Raji (cell line): Measurements from ENCODE around the gene CFAP157.

Experiments
- POLR2A ChIP-seq: IDR thresholded peaks from 2 replicates; pipeline ENCODE4 v1.6.1; 2011; ENCODE audit warnings: low read depth, low read length, control low read depth; ENCODE audit not compliant: insufficient read depth

CFAP157 gene

GRCh38 chr9:127753622-127754021 is 46.8 kb downstream of the CFAP157 start:
- TF ChIP-seq POLR2A, result no peak

GRCh38 chr9:127754099-127755060 is 47.6 kb downstream of the CFAP157 start:
- no peak for TF ChIP-seq POLR2A

DNA sequence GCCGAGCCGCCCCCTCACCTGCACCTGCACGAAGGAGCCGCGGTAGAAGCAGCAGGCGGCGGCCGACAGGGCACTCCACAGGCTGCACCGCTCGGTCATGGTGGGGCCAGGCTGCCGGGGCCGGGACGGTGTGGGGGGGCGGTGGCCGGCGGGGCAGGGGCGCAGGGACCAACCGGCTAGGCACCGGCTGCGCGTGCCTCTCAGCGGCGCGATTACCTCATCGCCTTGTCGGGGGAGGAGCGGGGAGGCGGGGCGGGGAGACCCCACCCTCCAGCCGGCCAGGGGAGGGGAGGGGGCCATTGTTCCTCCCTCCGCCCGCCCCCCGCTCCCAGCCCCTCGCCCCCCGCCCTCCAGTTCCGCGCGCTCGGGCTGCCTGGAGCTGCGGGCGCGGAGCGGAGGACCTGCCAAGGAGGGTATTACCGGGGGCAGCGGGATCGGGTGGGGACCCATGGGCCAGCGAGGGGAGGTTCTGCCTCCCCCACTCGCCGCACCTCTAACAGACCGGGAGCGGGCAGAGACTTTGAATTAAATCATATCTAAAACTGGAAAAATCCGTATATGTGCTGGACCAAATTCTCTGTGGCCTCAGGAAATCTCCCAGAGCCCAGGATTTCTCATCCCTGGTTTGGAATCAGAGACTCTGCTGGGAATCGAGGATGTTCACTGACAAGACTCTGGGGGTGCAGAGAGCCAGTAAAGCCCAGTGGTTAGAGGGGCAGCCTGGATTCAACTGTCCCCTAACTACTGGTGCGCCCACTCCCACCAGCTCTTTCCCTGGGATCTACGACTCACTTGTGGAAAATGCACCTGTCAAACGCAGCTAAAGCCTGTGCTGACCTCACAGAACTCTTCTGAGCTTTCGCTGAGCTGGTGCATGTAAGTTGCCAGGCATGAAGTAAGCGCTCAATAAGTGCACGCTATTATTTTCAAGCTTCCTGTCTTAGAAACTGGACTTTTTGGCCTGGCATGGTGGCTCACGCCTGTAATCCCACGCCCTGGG is 48.6 kb downstream of the CFAP157 start:
- no peak for TF ChIP-seq POLR2A

DNA sequence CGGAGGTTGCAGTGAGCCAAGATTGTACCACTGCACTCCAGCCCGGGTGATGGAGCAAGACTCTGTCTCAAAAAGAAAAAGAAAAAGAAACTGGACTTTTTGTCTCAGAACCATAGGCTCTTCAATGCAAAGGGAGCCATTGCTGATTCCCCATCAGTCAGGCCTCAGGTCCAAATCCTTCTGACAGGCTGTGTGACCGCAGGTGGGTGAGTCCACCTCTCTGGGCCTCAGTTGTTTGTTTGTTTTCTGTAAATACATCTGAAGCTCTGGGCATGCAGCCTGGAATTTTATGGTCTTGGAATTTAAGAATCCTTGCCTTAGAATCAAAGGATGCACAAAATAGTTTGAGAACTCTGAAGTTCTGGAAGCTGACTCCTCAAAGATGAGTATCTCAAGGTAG is 49.4 kb downstream of the CFAP157 start:
- no peak for TF ChIP-seq POLR2A

DNA sequence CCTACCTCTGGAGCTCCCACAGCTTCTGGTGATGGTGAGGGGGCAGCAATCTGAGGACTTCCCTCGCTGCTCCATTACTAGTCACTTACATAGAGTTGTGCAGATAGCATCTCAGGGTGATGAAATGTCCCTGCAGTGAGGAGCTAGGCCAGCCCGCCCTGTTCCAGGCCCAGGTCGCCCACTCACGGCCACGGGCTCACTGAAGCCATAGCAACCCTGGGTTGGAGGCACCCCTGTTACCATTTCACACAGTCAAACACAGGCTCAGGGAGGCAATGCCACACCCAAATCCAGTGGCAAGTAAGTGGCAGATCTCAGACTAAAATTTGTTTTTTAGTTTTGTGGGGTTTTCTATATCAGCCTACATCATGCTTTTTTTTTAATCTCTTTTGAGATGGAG is 52.1 kb downstream of the CFAP157 start:
- no peak for TF ChIP-seq POLR2A

- TF ChIP-seq POLR2A, result no peak
These were observed 54.3 kb downstream of the CFAP157 start for GRCh38 chr9:127761061-127761460.

GRCh38 chr9:127761491-127761956 is 54.7 kb downstream of the CFAP157 start:
- no peak for TF ChIP-seq POLR2A

GRCh38 chr9:127762111-127762676 is 55.4 kb downstream of the CFAP157 start:
- TF ChIP-seq POLR2A, result no peak

DNA sequence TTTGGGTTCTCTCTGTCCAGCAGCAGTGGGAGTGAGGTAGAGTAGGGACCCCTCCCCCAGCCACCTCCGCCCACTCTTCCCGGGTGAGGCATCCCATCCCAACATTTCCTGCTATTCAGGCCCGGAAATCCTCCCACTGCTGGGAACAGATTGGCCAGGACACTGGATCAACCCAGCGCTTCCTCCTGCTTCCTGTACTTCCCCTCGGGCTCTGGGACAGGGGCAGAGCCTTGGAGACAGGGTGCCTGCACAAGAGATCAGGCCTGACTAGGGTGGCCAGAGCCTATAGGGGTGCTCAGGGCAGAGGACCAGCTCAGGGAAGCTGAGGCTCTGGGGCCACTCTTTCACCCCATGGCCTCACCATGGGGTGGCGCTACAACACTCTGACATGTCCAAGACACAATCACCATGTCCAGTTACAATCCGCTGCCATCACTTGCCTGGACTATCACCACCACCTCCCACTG is 57.2 kb downstream of the CFAP157 start:
- no peak for TF ChIP-seq POLR2A

GRCh38 chr9:127765418-127765817 is 58.6 kb downstream of the CFAP157 start:
- no peak for TF ChIP-seq POLR2A
